HG02973 (cell line): ENCODE results near the gene LAMA2.

Source experiments
- ATAC-seq: cut with Tn5 transposase; IDR thresholded peaks from one replicate; pipeline ENCODE4 v1.9.1; 2021; ENCODE audit warnings: moderate library complexity; ENCODE audit not compliant: unreplicated experiment

The LAMA2 gene

GRCh38 chr6:129289442-129289841 lies 406.5 kb downstream of the LAMA2 start:
- no peak for ATAC-seq

DNA sequence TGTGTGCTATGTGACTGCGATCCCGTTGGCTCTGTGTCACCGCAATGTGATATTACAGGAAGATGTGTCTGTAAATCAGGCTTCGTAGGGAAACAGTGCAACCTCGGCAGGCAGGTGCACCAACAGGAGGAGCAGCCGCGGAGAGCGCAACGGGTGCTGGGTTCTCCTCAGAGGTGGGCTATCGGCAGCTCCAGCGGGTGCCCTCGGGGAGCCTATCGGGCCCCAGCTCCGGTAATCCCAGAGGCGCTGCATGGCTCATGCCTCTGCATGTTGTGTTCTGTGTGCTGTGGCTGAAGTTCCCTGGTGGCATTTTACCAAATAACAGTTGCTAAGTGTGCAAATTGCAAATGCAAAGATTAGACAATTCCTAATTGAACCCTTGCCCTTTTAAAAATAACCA lies 409.9 kb downstream of the LAMA2 start:
- ATAC-seq, result no peak

- no peak for ATAC-seq
Measured at GRCh38 chr6:129297592-129297991, 414.7 kb downstream of the LAMA2 start.

GRCh38 chr6:129302671-129303070 lies 419.7 kb downstream of the LAMA2 start:
- no peak for ATAC-seq

GRCh38 chr6:129306826-129307225 lies 423.9 kb downstream of the LAMA2 start:
- ATAC-seq, result no peak

GRCh38 chr6:129307845-129308244 lies 424.9 kb downstream of the LAMA2 start:
- no peak for ATAC-seq

DNA sequence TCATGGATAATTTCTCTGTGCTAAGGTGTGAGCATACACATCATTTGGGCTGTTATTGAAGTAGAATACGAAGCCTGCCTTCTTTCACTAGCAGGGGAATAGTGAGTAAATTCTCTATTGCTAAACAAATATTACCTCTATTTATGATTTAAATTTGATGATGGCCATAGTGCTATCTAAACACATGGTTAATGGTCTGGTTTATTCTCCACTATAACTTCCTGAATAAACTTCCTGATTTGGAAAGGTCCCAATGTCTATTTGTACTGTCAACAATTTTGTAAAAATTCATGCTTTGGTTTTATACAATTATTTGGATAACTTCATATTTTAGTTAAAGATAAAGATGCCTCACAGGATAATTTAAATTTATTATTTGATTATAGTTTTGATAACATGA lies 426.2 kb downstream of the LAMA2 start:
- no peak for ATAC-seq

- ATAC-seq, result no peak
Measured at GRCh38 chr6:129312880-129313279, 429.9 kb downstream of the LAMA2 start.

- no peak for ATAC-seq
Measured at GRCh38 chr6:129314575-129314974, 431.6 kb downstream of the LAMA2 start.

DNA sequence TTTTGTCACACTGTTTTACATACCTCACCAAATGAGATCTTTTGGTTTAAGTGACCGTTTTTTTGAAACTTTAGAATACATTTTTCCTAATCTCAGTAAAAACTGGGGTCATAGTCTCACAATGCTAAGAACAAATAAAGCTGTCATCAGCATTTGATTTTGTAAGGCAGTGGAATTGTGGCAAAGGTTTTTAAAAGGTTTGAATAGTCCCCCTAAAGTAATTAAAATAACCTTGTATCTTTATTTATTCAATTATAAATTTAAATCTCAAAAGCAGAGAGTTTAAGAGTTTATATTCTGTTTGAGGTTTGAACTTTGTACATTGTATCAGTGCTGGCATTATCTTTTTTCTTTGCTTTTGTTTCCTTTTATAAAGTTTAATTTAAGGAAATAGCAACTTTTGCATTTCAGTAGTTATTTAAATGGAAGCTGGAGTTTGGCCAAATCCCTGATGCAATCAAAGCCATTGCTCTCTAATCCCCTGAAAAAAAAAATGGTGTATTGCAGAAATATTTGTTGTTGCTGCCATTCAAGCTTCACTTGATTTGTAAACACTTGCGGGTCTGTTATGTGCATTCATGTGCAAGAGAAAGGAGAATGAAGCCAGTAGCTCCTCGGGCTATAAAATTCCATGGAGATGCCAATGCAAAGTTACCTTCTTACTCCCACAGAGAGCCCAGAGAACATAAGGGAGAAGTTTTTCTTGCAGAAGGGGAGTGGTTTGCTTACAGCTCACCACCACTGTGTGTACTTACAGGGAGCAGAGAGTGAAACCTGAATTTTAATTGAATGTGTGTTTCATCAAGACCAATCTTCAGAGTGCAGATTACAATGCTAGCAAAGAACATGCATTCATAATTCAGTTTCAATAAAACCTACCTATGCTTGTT lies 435.2 kb downstream of the LAMA2 start:
- ATAC-seq, result no peak

DNA sequence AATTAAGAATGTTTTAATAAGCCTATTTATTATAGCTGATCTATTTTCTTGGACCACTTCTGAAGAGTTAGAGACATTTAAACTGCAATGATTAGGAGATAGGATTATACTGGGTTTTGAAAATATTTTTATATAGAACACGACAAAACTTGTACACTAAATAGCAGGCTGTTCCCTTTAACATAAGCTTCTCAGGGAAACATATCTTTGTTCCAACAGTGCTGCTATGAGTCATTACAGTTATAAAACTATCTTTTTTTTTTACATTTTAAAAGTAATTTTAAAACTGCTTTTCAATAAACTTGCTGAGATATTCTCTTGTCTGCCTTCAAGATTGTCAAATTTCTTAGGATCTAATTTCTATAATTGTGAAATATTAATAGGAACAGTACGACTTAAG lies 438.0 kb downstream of the LAMA2 start:
- ATAC-seq, result no peak

DNA sequence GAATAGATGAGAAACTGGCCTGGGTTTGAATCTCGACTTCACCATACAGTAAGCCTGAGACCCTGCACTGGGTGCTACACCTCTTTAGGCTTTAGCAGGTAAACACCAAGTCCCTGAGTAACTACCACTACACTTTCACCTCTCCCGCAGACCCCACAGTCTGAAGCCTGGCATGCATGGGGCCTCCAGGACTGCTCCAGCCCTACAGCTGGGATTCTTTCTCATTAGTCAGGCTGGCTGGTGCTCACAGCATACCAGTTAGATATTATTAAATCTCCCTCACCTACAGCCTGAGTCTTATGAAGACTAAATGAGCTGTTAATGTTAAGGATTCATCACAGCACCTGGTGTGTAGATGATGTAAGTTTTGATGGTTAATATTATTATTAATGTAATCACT lies 438.4 kb downstream of the LAMA2 start:
- ATAC-seq, result no peak

DNA sequence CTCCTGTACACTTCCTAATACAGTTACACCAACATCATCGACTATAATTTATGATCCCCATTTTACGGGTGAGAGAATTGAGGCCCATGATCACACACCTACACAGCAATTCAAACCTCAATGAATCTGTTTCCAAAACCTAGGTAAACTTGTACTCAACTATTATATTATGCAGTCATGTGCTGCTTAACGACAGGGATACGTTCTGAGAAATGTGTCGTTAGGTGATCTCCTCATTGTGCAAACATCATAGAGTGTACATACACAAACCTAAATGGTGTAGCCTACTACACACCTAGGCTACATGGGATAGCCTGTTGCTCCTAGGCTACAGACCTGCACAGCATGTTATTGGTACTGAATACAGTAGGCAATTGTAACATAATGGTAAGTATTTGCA lies 441.4 kb downstream of the LAMA2 start:
- ATAC-seq, result no peak

DNA sequence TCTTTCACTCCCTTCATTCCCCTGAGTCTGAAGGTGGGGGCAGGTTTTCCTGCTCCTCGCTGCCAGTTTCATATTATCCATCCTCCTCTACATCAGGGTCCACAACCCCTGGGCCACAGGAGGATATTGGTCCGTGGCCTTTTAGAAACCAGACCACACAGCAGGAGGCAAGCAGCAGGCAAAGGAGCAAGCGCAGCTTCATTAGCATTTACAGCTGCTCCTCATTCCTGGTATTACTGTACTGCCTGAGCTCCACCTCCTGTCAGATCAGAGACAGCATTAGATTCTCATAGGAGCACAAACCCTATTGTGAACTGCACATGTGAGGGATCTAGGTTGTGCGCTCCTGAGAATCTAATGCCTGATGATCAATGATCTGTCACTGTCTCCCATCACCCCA lies 446.7 kb downstream of the LAMA2 start:
- no peak for ATAC-seq

DNA sequence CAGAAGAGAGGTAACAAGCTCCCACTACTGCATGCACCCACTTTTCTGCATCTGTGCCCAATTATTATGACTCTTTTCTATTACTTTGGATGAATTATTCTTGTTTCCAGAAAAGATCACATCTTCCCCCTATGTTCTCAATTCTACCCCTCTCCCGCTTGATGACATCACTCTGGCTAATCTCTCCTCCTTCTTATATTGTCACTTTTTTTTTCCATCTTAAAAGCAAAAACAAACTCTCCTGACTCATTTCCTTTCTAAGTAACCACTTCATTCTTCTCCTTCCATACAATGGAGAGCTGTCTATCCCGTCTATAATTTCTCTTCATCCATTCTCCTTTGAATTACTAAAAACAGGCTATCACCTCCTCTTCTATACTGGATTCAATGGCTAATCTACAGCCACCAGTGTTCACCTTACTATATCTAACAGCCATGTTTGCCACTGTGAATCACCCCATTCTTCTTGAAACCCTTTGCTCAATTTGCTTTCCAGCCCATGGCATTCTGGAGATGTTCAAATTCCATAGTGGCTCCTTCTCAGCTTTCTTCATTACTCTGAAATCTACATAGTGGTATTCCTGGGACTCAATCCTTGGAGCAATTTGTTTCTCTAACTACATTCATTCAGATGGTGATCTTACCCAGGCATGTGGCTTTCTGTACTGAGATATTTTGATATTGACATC lies 448.7 kb downstream of the LAMA2 start:
- no peak for ATAC-seq

GRCh38 chr6:129335792-129336191 lies 452.9 kb downstream of the LAMA2 start:
- no peak for ATAC-seq

GRCh38 chr6:129338683-129339082 lies 455.7 kb downstream of the LAMA2 start:
- ATAC-seq, result no peak

DNA sequence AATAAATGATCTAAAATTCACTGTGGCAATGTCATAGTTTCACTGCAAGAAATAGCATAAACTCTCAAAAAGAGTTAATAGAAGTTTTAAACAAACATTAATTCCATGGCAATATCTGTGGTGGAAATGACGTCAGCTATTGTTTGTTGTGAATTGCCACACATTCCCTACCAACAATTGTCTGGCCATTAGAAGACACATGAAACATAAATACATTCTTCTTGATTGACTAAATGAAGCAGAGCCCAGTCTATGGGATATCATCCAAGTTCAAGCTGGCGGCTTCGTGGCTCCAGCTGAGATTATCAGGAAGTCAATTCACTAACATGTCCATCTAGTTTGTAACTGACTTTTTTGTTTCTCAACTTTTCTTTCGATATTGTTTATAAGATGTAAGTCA lies 458.0 kb downstream of the LAMA2 start:
- ATAC-seq, result no peak

DNA sequence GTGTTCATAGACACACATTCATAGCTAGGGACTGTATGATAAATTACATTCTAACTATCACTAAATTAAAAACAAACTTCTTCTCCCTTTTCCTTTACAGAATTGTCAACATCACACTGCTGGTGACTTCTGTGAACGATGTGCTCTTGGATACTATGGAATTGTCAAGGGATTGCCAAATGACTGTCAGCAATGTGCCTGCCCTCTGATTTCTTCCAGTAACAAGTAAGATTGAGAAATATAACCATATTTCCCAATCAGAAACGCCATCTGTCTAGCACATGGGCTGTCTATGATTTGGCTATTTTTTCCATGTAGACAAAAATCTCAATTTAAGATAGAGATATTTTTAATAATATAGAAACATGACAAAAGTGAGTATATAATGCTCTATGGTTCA lies 459.3 kb downstream of the LAMA2 start:
- no peak for ATAC-seq

DNA sequence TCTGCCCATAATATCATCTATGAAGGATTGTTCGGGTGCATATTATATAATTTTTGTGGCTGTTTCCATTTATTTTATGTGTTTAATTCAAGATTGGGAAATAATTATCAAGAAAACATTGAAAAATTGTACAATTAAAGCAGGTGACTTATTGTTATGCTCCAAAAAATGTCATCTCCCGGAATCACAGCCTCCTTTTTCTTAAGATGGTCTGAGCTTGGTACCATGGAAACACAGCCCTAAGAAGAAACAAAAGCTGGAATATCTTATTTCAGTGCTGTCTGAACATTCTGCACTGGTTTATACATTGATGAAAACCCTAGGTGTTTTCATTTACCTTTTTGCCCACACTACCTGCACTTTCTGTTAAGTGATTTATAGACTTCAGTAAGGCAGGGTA lies 459.9 kb downstream of the LAMA2 start:
- ATAC-seq, result no peak

DNA sequence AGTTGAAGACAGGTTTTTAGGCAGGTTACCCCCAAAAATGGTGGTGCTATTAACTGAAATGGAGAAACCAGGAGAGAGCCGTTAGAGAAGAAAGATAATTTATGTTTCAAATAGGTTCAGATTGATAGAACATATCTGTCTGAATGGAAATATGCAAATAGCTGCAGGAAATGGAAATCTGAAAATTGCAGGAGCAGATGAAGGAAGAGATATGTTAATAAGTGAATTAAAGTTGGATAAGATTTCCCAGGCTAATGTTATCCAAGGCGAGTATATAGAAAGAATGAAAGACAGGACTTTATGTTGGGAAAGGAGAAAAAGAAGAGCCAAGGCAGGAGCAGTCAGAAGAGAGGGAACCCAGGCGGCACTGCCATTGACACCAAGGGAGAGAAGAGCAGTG lies 461.4 kb downstream of the LAMA2 start:
- ATAC-seq, result no peak

- ATAC-seq, result no peak
Measured at GRCh38 chr6:129345890-129346289, 463.0 kb downstream of the LAMA2 start.
